ENCODE measurements around the gene OVOL2.
"Not testable (repeated sequence)": the region's sequence is repeated elsewhere in the genome, so short reads cannot be mapped to it uniquely, and the experiment has no call there.

The OVOL2 gene

DNA sequence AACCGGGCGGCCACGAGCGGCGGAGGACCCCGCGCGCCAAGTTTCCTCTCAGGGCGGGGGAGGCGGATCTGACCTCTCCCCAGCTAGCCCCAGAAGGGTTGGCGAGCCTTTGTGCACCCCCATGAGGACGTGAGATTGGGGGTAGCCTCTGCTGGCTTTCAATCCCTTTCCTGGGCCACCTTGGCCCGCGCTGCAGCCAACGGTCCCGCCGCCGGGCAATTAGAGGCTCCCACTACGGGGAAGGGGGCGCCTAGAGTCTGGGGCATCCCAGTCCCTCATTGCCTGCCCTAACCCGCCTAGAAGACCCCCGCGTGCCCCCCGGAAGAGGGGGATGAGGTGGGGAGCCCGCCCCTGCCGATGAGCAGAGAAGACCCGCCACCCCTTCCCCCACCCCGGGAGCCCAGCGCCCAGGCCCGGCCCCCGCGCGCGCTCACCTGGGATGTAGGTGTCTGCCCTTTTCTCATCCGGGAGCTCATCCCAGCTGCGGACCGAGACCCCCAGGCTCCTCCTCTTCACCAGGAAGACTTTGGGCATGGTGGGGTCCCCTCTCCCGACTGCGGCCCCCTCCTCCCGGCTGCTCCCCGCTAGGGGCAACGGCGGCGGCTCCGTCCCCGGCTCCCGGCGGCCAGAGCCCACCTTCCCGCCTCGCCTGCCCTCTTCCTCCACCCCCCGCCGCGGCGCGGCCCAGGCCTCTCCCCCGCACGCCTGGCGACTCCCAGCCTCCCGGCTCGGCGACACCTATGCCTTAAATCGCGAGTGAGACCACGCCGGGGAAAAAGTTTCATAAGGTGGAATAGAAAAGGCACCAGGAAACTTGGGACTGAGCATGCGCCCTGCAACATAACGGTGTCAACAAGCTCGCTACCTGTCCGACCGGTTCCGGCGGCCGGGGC is at the start of gene OVOL2:
Gene OVOL2, minus strand, starts transcription at position 816 of the 893 bp plus-strand sequence. Its CDS starts 282 bp downstream, at position 534.
- Mint-ChIP-seq H3K27me3 (peaks cover 78% of the 10 kb centered on the region), H3K9me3 (no peaks in the 10 kb centered on the region), H3K36me3 (no peaks in the 10 kb centered on the region), H3K27ac (no peak within 1 kb of the TSS), H3K4me3 (peak within 1 kb of the TSS; percentile 58), H3K4me1 (peaks cover 16% of the 10 kb centered on the region)
- ATAC-seq, result peak; percentile 17

- Mint-ChIP-seq H3K36me3 (no peaks in the 10 kb centered on the region), H3K9me3 (peaks cover 5% of the 10 kb centered on the region), H3K4me3 (no peak overlapping the region), H3K4me1 (no peaks in the 10 kb centered on the region), H3K27me3 (peaks cover 31% of the 10 kb centered on the region), H3K27ac (no peak overlapping the region)
- ATAC-seq, result no peak
These were observed 45.8 kb upstream of the OVOL2 start for GRCh38 chr20:18103497-18103896.

DNA sequence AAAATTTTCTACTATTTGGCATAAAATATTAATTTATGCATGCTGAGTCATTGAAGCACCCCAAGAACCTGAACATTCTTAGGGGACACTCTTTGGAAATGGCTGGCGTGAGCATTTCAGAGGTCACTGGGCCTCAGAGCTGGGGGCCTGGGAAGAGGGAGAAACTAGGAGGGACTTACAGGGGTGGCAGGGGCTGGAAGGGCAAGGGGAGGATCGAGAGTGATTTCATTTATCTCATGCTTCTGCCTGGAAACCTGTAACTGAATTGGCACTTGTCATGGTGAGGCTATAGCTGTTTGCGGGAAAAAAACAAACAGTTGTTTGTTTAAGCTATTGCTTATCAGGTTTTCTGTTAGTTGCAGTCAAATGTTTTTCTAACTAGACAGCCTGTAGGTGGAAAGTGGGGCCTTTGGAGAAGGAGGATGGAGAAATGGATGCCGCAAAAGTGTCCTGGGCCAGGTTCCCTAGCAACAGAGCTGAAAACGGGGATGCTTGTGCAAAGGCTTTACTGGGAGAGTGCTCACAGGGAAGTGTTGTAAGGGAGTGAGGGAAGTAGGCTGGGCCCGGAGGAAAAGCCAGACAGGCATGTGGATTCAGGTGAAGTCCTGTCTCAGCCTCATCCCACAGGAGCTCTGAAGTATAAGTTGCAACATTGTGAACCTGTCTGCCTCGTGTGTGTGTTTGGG is 43.6 kb upstream of the OVOL2 start:
- Mint-ChIP-seq H3K4me3 (no peak overlapping the region), H3K27me3 (peaks cover 26% of the 10 kb centered on the region), H3K36me3 (no peaks in the 10 kb centered on the region)

GRCh38 chr20:18100569-18100968 is 42.9 kb upstream of the OVOL2 start:
- H3K4me3 Mint-ChIP-seq, H3K9me3 Mint-ChIP-seq, H3K36me3 Mint-ChIP-seq, H3K27ac Mint-ChIP-seq, H3K4me1 Mint-ChIP-seq, ATAC-seq: not testable (repeated sequence)
- peaks cover 26% of the 10 kb centered on the region for H3K27me3 Mint-ChIP-seq

More for the DNA sequence above, 43.6 kb upstream of the OVOL2 start:
- Mint-ChIP-seq H3K4me1 (no peaks in the 10 kb centered on the region), H3K9me3 (no peaks in the 10 kb centered on the region), H3K27ac (no peak overlapping the region)
- ATAC-seq, result no peak

DNA sequence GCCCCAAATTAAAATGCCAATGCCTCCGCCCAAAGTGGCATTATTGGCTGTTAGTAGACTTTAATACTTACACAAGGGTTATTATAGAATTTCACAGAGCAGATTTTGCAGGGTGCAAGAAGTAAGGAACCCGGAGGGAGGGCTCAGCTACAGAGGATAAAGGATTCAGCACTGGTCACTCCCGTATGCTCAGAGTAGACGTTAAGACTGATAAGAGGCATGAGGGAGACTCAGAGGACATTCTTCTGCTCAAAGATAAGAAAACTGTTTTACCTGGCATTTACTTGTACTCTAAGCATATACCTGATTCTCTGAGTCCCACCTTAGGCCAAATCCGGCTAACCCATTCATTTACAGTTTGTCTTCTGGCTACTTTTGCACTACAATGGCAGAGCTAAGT is 36.5 kb upstream of the OVOL2 start:
- Mint-ChIP-seq H3K9me3 (no peaks in the 10 kb centered on the region), H3K27ac (no peak overlapping the region), H3K4me3 (no peak overlapping the region), H3K27me3 (peaks cover 33% of the 10 kb centered on the region), H3K4me1 (no peaks in the 10 kb centered on the region), H3K36me3 (no peaks in the 10 kb centered on the region)
- ATAC-seq, result no peak

GRCh38 chr20:18093388-18093787 is 35.7 kb upstream of the OVOL2 start:
- Mint-ChIP-seq H3K4me1 (no peaks in the 10 kb centered on the region), H3K4me3 (no peak overlapping the region), H3K9me3 (no peaks in the 10 kb centered on the region), H3K36me3 (no peaks in the 10 kb centered on the region), H3K27ac (no peak overlapping the region), H3K27me3 (peaks cover 41% of the 10 kb centered on the region)
- ATAC-seq, result no peak

GRCh38 chr20:18092890-18093289 is 35.2 kb upstream of the OVOL2 start:
- H3K4me1 Mint-ChIP-seq, result no peaks in the 10 kb centered on the region
- H3K4me3 Mint-ChIP-seq, result no peak overlapping the region
- ATAC-seq, result no peak
- H3K9me3 Mint-ChIP-seq, result no peaks in the 10 kb centered on the region
- H3K27me3 Mint-ChIP-seq, result peaks cover 46% of the 10 kb centered on the region
- H3K36me3 Mint-ChIP-seq, result no peaks in the 10 kb centered on the region
- H3K27ac Mint-ChIP-seq, result no peak overlapping the region

DNA sequence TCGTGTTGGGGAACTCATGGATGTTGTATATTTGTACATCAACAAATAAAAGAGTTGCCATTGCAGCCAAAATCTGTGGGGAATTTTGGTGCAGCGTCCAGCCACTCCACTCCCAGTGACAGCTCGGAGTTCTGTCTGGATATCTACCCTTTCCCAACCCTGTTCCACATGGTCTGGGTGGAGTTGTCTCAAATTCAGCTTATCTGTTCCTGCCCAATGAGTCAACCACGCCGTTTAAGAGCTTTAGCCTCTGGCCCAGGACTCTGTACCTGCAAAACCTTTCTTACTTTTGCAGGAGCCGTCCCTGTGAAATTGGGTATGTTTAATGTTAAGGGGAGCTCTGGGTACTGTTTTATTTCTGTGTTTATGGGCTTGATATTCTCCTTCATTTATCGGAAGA is 33.9 kb upstream of the OVOL2 start:
- no peaks in the 10 kb centered on the region for H3K4me1 Mint-ChIP-seq

GRCh38 chr20:18090477-18090876 is 32.8 kb upstream of the OVOL2 start:
- Mint-ChIP-seq H3K4me1 (no peaks in the 10 kb centered on the region), H3K27ac (no peak overlapping the region), H3K4me3 (no peak overlapping the region), H3K36me3 (no peaks in the 10 kb centered on the region), H3K9me3 (no peaks in the 10 kb centered on the region), H3K27me3 (peaks cover 46% of the 10 kb centered on the region)
- no peak for ATAC-seq

More for the DNA sequence above, 33.9 kb upstream of the OVOL2 start:
- H3K27ac Mint-ChIP-seq, result no peak overlapping the region
- no peaks in the 10 kb centered on the region for H3K36me3 Mint-ChIP-seq
- peaks cover 46% of the 10 kb centered on the region for H3K27me3 Mint-ChIP-seq
- H3K4me3 Mint-ChIP-seq, result no peak overlapping the region
- no peaks in the 10 kb centered on the region for H3K9me3 Mint-ChIP-seq
- ATAC-seq, result no peak

GRCh38 chr20:18090044-18090443 is 32.3 kb upstream of the OVOL2 start:
- Mint-ChIP-seq H3K36me3 (no peaks in the 10 kb centered on the region), H3K4me1 (no peaks in the 10 kb centered on the region), H3K9me3 (no peaks in the 10 kb centered on the region), H3K27ac (no peak overlapping the region), H3K27me3 (peaks cover 46% of the 10 kb centered on the region), H3K4me3 (no peak overlapping the region)
- ATAC-seq, result no peak

GRCh38 chr20:18088841-18089240 is 31.1 kb upstream of the OVOL2 start:
- ATAC-seq, H3K4me1 Mint-ChIP-seq, H3K27ac Mint-ChIP-seq, H3K36me3 Mint-ChIP-seq, H3K4me3 Mint-ChIP-seq, H3K9me3 Mint-ChIP-seq: not testable (repeated sequence)
- peaks cover 45% of the 10 kb centered on the region for H3K27me3 Mint-ChIP-seq

- peaks cover 40% of the 10 kb centered on the region for H3K27me3 Mint-ChIP-seq
- H3K27ac Mint-ChIP-seq, H3K4me1 Mint-ChIP-seq, ATAC-seq, H3K36me3 Mint-ChIP-seq, H3K9me3 Mint-ChIP-seq, H3K4me3 Mint-ChIP-seq: not testable (repeated sequence)
These were observed 30.6 kb upstream of the OVOL2 start for GRCh38 chr20:18088298-18088697.

- no peak for ATAC-seq
- H3K9me3 Mint-ChIP-seq, result no peaks in the 10 kb centered on the region
- peaks cover 28% of the 10 kb centered on the region for H3K27me3 Mint-ChIP-seq
- no peaks in the 10 kb centered on the region for H3K4me1 Mint-ChIP-seq
- H3K4me3 Mint-ChIP-seq, result no peak overlapping the region
- no peak overlapping the region for H3K27ac Mint-ChIP-seq
- no peaks in the 10 kb centered on the region for H3K36me3 Mint-ChIP-seq
These were observed 29.3 kb upstream of the OVOL2 start for GRCh38 chr20:18087054-18087453.

- not testable (repeated sequence) for H3K4me3 Mint-ChIP-seq, ATAC-seq, H3K9me3 Mint-ChIP-seq, H3K27me3 Mint-ChIP-seq, H3K36me3 Mint-ChIP-seq, H3K27ac Mint-ChIP-seq, H3K4me1 Mint-ChIP-seq
These were observed 23.1 kb upstream of the OVOL2 start for GRCh38 chr20:18080836-18081235.

DNA sequence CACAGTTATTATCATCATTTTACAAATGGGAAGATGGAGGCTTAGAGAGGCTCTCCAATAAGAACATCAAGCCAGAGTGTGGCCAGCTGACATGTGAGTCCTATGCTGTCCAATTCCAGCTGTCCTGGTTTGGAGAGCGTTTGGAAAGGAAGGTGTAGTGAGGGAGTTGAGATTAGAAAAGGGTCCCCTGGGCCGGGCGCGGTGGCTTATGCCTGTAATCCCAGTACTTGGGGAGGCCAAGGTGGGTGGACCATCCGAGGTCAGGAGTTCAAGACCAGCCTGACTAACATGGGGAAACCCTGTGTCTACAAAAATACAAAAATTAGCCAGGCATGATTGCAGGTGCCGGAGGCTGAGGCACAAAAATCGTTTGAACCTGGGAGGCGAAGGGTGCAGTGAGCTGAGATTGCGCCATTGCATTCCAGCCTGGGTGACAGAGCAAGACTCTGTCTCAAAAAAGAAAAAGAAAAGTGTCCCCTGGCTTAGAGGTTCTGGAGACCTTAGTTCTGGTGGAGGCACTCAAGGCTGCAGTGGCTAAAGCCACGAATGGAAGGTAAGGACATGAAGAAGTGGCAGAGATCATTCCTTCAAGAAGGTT is 22.1 kb upstream of the OVOL2 start:
- H3K9me3 Mint-ChIP-seq, result no peaks in the 10 kb centered on the region
- ATAC-seq, result no peak
- no peak overlapping the region for H3K27ac Mint-ChIP-seq
- H3K27me3 Mint-ChIP-seq, result peaks cover 13% of the 10 kb centered on the region
- H3K36me3 Mint-ChIP-seq, result no peaks in the 10 kb centered on the region
- no peak overlapping the region for H3K4me3 Mint-ChIP-seq
- H3K4me1 Mint-ChIP-seq, result no peaks in the 10 kb centered on the region

Measured in stimulated activated memory B cell treated with anti-CD40 and anti-IgM and Interleukin-4, amounts not matched to agents 10 μg/mL and 1 μg/mL and 100 μg/mL, for 72 hours (primary cell).